SJSA1 (cell line): ENCODE measurements around the gene CNOT6. TPM values are rescaled to one million over a fixed set of nuclear protein-coding genes. Genes with fewer than 3 reads are reported as not detected.

Source experiments
- DNase-seq, 2 experiments: peaks; one replicate each; pipeline ENCODE4 v3.0.0-alpha.2; 2015 to 2020; ENCODE audit warnings: low spot score in 2 of 2, low read depth in 1 of 2
- H3K27ac ChIP-seq: fragments of 250-450 bp; sonication (Bioruptor Pico); 2 replicates; pipeline ENCODE4 v1.5.1; 2020; ENCODE audit warnings: mild to moderate bottlenecking, moderate library complexity
- H3K27me3 ChIP-seq: fragments of 250-450 bp; sonication (Bioruptor Pico); replicated peaks from 2 replicates; pipeline ENCODE4 v1.5.1; 2020; ENCODE audit warnings: mild to moderate bottlenecking, moderate library complexity
- H3K36me3 ChIP-seq: fragments of 250-450 bp; sonication (Bioruptor Pico); 2 replicates; pipeline ENCODE4 v1.5.1; 2020; ENCODE audit warnings: mild to moderate bottlenecking
- H3K4me1 ChIP-seq: fragments of 250-450 bp; sonication (Bioruptor Pico); replicated peaks from 2 replicates; pipeline ENCODE4 v1.6.1; 2021; ENCODE audit warnings: mild to moderate bottlenecking
- H3K4me3 ChIP-seq: fragments of 250-450 bp; sonication (Bioruptor Pico); 2 replicates; pipeline ENCODE4 v1.5.1; 2020; ENCODE audit warnings: mild to moderate bottlenecking
- H3K9me3 ChIP-seq: fragments of 250-450 bp; sonication (Bioruptor Pico); replicated peaks from 2 replicates; pipeline ENCODE4 v1.5.1; 2020; ENCODE audit warnings: mild to moderate bottlenecking
- total RNA-seq: library from RNA; depleted of rRNA; stranded (reverse); fragments of >200 nt; shearing (Covaris generic); gene quantifications from 2 replicates; pipeline ENCODE4 v1.2.3, GENCODE V29; 2014

The CNOT6 gene
- total RNA-seq, 1 experiment from 2014 or later: 20.1 TPM

DNA sequence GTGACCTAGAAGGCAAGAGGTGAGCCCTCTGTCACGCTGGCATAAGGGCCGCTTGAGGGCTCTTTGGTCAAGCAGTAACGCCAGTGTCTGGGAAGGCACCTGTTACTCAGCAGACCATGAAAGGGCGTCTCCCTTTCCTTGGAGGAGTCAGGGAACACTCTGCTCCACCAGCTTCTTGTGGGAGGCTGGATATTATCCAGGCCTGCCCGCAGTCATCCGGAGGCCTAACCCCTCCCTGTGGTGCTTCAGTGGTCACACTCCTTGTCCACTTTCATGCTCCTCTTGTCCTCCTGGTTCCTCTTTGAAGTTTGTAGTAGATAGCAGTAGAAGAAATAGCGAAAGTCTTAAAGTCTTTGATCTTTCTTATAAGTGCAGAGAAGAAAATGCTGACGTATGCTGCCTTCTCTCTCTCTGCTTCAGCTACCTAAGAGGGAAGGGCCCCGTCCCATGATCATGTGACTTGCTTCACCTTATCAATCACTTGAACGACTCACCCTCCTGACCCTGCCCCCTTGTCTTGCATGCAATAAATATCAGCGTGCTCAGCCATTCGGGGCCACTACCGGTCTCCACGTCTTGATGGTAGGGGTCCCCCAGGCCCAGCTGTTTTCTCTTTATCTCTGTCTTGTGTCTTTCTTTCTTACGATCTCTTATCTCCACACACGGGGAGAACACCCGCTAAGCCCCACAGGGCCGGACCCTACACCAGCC lies 113.8 kb downstream of the CNOT6 start:
- H3K9me3 ChIP-seq: no peaks in the 10 kb centered on the region
- H3K36me3 ChIP-seq: no peaks in the 10 kb centered on the region
- no peak overlapping the region for H3K27ac ChIP-seq
- H3K27me3 ChIP-seq: peaks cover 9% of the 10 kb centered on the region; the same call in 1 of the 2 replicates
- no peaks in the 10 kb centered on the region for H3K4me1 ChIP-seq
- DNase-seq: no peak
- no peak overlapping the region for H3K4me3 ChIP-seq

DNA sequence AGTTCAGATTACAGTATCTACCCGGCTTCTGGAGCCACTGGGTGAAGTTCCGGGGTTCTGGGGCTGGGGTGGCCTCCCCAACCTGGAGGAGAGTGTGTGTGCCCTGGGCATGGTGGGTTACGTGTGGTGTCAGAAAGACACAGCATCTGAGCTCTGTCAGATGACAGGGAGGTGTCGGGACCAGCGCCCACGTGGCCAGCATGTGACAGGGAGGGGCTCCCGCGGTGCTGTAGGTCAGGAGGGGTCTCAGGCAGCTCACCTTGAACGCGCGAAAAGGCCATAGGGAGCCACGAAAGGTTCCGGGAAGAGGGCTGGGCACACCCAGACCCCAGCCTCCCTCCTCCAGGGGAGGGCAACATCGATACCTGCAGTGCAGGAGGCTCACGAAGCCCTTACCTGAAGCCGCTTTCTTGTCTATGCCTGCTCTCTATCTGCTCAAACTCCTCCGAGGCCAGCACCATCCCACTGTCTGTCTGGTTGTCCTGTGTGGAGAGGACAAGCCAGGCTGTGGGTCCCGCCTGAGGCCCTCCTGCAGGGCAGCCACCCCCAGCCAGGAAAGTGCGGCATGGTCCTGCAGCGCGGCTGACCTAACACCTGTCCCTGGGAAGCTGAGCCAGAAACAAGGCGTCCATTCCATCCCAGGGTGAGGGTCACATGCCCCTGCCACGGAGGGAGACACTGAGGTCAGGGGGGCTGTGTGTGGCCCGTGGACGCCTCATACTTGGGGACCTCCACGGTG lies 114.6 kb downstream of the CNOT6 start:
- Histone ChIP-seq H3K4me1 (no peaks in the 10 kb centered on the region), H3K27ac (no peak overlapping the region), H3K4me3 (no peak overlapping the region), H3K27me3 (peaks cover 12% of the 10 kb centered on the region), H3K36me3 (no peaks in the 10 kb centered on the region), H3K9me3 (no peaks in the 10 kb centered on the region)
- no peak for DNase-seq

DNA sequence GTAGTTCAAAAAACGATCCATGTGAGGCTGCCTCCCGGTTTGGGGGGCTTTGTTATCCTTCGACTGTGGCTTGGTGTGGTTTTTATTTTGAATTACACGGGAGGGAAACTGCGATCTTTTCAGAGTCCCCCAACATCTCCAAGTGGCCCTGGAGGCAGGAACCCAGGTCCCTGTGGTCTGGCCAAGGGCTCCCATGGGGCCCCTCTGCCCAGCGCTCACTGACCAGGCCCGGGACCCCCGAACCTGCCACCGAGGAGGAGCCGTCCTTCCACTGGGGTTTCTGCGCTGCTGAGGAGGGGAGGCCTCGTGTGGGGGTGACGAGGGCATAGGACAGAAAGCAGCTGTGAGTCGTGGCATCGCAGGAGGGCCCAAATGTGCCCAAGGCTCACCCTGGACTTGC lies 115.2 kb downstream of the CNOT6 start:
- DNase-seq: no peak
- Histone ChIP-seq H3K36me3 (no peaks in the 10 kb centered on the region), H3K27ac (no peak overlapping the region), H3K9me3 (no peaks in the 10 kb centered on the region), H3K4me3 (no peak overlapping the region), H3K4me1 (no peaks in the 10 kb centered on the region), H3K27me3 (peaks cover 10% of the 10 kb centered on the region)

DNA sequence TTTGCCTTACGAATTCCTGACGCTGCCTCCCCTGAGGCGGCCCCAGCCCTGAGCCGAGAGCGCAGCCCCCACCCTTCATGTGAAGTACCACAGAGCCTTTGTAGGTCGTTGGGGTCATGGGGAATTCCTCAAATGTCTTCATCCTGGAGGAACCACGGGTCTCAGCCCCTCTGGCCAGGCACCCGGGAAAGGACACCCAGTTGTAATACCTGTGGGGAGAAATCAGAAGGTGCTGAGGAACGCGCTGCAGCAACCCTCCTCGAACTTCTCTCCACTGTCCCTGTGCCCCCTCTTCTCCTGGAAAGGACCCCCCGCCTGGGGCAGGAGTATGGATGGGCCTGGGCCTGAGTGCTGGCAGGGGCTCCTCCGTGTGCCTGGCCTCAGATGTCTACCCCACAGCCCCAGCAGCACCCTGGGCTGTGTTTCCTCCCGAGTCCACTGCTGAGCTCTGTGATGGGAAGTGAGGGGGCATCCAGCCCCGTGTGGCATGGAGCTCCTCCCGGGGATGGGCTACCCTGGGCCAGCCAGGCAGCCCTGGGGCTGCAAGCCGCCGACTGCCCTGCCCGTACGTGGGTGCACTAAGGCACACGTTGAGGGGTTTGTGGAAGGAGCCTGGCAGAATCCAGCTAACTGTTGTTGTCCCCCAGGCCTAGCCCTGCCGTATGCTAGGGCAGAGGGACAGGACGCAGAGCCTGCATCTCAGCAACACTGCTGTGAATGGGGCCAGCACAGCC lies 115.8 kb downstream of the CNOT6 start:
- no peak overlapping the region for H3K27ac ChIP-seq
- H3K4me1 ChIP-seq: no peaks in the 10 kb centered on the region
- DNase-seq: no peak
- H3K9me3 ChIP-seq: no peaks in the 10 kb centered on the region
- H3K4me3 ChIP-seq: no peak overlapping the region
- H3K27me3 ChIP-seq: peaks cover 10% of the 10 kb centered on the region
- no peaks in the 10 kb centered on the region for H3K36me3 ChIP-seq

DNA sequence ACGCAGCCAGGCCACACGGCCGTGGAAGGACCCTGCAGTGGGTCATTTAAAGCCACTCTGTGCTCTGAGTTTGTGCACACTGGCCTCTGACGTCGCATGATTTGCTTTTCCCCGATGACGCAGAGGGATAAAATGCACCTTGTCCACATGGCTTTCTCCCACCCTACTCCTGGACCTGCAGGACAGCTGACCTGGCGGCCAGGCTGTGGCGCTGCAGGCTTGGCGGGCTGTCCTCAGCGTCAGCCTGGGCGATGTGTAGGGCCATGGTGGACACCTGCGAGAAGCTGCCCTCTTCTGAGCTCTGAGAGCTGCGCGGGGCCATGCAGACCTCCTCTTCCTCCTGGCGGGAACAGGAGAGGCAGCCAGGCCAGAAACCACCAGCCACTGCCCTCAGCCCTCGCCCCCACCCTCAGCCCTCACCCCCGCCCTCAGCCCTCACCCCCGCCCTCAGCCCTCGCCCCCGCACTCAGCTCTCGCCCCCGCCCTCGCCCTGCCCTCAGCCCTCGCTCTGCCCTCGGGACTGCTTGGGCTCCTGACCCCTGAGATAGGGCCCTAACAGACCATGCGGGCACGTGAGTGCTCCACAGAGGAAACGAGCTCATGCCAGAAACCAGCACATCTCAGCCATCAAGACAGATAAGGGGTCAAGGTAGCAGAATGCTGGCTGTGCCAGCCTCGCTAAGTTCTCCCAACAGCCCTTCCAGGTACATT lies 117.1 kb downstream of the CNOT6 start:
- no peak for DNase-seq
- Histone ChIP-seq H3K9me3 (no peaks in the 10 kb centered on the region), H3K27ac (no peak overlapping the region), H3K36me3 (no peaks in the 10 kb centered on the region), H3K4me3 (no peak overlapping the region), H3K4me1 (no peaks in the 10 kb centered on the region), H3K27me3 (peaks cover 13% of the 10 kb centered on the region)

DNA sequence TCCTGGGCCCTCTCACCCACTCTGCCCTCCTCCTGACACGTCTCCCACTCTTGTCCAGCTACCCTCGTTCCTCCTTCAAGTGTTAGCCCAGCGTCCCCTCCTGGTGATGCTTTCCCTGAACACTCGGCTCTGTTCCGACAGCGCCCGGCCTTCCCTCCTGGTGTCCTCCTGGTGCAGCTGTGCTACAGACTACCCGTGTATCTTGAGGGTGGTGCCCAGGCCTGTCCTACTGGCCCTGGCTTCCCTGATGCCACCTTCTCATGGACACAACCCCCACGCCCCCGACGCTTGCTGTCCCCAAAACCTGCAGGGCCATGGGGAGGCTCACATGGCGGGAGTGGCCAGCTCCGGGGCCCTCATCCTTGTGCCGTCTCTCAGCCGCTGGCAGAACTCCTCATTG lies 118.5 kb downstream of the CNOT6 start:
- no peak for DNase-seq
- Histone ChIP-seq H3K9me3 (no peaks in the 10 kb centered on the region), H3K4me3 (no peak overlapping the region), H3K27me3 (peaks cover 14% of the 10 kb centered on the region), H3K36me3 (no peaks in the 10 kb centered on the region), H3K4me1 (no peaks in the 10 kb centered on the region), H3K27ac (no peak overlapping the region)

DNA sequence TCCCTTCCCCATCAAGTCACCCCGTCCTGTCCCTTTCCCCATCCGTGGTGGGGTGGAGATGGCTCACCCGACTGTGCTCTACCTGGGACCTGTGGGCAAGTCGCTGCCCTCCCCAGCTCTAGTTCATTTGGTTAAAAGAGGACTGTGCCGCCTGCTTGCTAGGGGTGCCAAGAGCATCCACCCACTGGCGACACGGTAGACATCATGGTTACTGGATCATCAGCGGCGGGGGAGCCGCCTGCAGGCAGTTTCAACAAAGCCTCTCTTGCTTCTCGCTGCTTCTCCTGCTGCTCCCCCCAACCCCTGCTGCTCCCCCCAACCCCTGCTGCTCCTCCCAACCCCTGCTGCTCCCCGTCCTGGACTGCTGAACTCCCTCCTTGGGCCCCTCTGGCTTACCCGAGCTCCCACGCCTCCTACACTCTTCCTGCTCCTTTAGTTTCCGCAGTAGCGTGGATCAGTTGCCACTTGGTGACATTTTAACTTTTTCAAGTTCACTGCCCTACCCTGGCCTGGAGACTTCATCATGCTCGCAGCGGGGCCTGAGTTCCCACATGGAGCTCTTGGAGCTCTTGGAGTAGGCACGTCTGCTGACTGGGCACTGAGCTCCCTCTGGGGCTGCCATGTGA lies 119.1 kb downstream of the CNOT6 start:
- H3K4me1 ChIP-seq: no peaks in the 10 kb centered on the region
- H3K36me3 ChIP-seq: no peaks in the 10 kb centered on the region
- H3K27ac ChIP-seq: no peak overlapping the region
- H3K4me3 ChIP-seq: no peak overlapping the region
- H3K27me3 ChIP-seq: peaks cover 14% of the 10 kb centered on the region
- no peak for DNase-seq
- no peaks in the 10 kb centered on the region for H3K9me3 ChIP-seq

DNA sequence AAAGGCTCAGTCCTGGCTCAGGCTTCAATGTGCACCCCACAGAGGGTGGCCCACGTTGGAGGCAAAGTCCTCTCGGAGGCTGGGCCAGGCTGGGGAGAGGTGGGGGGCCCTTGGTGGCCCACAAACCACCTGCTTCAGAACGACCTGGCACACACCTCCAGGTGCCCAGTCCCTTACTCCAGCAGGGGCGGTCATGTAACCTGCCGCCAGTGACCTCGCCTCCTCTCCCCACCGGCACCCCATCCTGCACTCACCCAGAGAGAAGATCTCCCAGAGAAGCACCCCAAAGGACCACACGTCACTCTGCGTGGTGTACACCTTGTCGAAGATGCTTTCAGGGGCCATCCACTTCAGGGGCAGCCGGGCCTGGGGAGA lies 119.6 kb downstream of the CNOT6 start:
- no peak for DNase-seq
- Histone ChIP-seq H3K9me3 (no peaks in the 10 kb centered on the region), H3K4me3 (no peak overlapping the region), H3K27ac (no peak overlapping the region), H3K4me1 (peaks cover 4% of the 10 kb centered on the region), H3K27me3 (peaks cover 19% of the 10 kb centered on the region), H3K36me3 (no peaks in the 10 kb centered on the region)

DNA sequence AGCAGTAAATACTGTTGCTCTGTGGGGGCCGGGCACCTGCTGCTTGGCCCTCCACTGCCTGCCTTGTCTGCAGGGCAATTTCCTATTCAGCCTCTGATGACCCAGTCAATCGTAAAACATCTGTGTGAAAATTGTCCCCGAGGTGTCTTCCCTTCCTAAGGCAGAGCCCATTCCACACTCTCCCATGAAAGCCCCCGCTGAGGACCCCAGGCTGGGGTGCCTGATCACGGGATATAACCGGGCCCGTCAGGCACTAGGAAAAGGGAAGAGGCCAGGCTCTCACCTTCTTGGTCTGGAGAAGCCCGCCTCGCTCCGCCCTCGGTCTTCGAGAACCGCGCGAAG lies 124.3 kb downstream of the CNOT6 start:
- H3K4me1 ChIP-seq: peaks cover 12% of the 10 kb centered on the region
- no peaks in the 10 kb centered on the region for H3K36me3 ChIP-seq
- no peak overlapping the region for H3K27ac ChIP-seq
- peak overlapping the region; percentile 29 for H3K4me3 ChIP-seq
- no peak for DNase-seq
- peaks cover 7% of the 10 kb centered on the region; the same call in 1 of the 2 replicates for H3K9me3 ChIP-seq
- peaks cover 24% of the 10 kb centered on the region for H3K27me3 ChIP-seq

DNA sequence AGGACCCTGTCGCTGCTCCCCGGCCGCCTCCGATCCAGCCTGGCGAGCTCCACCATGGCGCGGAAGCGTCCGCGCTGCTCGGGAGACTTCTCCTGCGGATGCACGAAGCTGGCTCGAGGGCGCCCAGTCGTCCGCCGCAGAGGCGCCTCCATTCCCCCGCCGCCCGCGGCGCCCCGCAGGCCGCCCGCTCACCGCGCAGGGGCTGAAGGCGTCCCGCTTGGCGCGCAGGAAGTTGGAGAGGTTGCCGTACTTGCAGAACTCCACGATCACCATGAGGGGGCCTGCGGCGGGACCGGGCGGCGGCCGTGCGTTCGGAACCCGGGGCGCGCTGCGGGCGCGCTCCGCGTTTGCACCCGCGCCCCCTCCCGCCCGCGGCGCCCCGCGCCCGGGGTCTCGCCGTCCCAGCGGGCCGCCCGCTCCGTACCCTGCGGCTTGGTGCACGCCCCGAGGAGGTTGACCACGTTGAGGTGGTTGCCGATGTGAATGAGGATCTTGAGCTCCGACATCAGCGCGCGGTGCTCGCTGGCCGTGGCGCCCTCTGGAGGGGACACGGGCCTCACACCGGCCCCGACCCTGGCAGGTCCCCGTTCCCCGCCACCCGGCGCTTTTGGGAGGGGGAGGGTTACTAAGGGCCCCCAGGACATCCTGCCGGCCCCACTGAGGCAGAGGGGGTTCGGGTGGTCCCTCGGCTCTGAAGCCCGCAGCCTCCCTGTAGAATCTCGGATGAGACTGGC lies 124.8 kb downstream of the CNOT6 start:
- Histone ChIP-seq H3K27ac (no peak overlapping the region), H3K36me3 (no peaks in the 10 kb centered on the region), H3K9me3 (peaks cover 7% of the 10 kb centered on the region; the same call in 1 of the 2 replicates), H3K27me3 (peaks cover 19% of the 10 kb centered on the region), H3K4me1 (peaks cover 12% of the 10 kb centered on the region), H3K4me3 (peak overlapping the region; percentile 29)
- peak in 1 of 2 experiments; percentile 27 for DNase-seq

DNA sequence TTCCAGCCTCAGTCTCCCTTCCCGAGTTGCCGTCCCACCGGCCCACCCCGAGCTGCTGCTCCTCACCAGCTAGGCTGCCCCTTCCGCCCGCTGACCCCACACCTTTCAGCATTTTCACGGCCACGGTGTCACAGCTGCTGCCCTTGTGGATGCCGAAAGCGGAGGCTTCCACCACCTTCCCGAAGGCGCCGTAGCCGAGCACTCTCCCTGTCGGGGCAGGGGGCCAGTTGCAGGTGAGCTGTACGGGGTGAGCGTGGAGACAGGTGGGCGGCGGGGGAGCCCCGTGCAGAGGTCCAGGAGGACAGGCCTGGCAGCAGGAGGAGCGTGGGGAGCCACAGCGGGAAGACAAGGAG lies 125.4 kb downstream of the CNOT6 start:
- DNase-seq: no peak
- Histone ChIP-seq H3K36me3 (no peaks in the 10 kb centered on the region), H3K4me1 (peaks cover 12% of the 10 kb centered on the region), H3K4me3 (no peak overlapping the region), H3K9me3 (peaks cover 7% of the 10 kb centered on the region; the same call in 1 of the 2 replicates), H3K27ac (no peak overlapping the region), H3K27me3 (peaks cover 20% of the 10 kb centered on the region)

DNA sequence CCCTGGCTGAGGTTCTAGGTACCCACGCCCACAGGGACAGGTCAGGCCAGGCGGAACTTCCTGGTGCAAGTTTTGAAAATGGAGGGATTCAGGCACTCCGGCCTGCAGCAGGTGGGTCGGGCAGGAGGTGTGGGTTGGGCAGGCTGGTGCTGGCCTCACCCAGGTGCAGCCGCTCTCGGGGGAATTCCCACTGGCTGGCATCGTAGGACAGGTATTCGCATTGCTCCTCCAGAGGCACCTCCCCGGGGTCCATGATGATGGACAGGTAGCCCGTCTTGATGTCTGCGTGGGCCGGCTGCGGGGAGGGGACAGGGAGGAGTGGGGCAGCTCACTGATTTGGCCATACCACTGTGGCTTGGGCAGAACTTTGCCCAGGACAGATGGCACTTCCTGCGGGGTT lies 125.8 kb downstream of the CNOT6 start:
- Histone ChIP-seq H3K27me3 (peaks cover 24% of the 10 kb centered on the region), H3K4me1 (peaks cover 12% of the 10 kb centered on the region), H3K9me3 (peaks cover 7% of the 10 kb centered on the region; the same call in 1 of the 2 replicates), H3K36me3 (no peaks in the 10 kb centered on the region), H3K4me3 (no peak overlapping the region), H3K27ac (no peak overlapping the region)
- no peak for DNase-seq

DNA sequence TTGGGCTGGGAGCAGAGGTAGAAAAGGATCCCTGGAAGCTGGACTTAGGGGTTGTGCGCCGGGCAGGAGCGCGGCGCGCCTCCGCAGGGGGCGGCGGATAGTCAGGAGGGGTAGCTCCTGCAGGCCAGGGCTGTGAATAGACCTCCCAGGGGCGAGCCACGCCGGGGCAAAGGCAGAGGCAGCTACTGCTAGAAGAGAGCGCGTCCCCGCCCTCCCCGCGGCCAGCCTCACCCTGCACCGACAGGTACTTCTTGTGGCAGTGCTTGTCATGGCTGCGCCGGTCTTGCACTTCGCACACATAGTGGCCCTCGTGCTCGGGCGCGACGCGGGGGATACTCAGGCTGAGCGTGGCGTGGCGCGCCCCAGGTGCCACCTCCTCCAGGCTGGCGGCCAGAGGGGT lies 127.1 kb downstream of the CNOT6 start:
- no peaks in the 10 kb centered on the region for H3K36me3 ChIP-seq
- H3K4me1 ChIP-seq: peaks cover 12% of the 10 kb centered on the region
- H3K27me3 ChIP-seq: peaks cover 26% of the 10 kb centered on the region
- H3K4me3 ChIP-seq: no peak overlapping the region
- no peak for DNase-seq
- peaks cover 7% of the 10 kb centered on the region; the same call in 1 of the 2 replicates for H3K9me3 ChIP-seq
- H3K27ac ChIP-seq: no peak overlapping the region
